ENCODE results near the gene ANTXR1. TPM values are rescaled to one million over a fixed set of nuclear protein-coding genes. Genes with fewer than 3 reads are reported as not detected.

Gene ANTXR1
- total RNA-seq, 1 donor from 2014 or later = 144 TPM

GRCh38 chr2:69168950-69169654 is 156.1 kb downstream of the ANTXR1 start:
- H3K27ac Mint-ChIP-seq = peak overlapping the region; percentile 2
- DNase-seq (ENCODE audit: low spot score in 2 of 2, unreplicated experiment in 2 of 2) = no peak

GRCh38 chr2:69169655-69170389 is 156.8 kb downstream of the ANTXR1 start:
- peak overlapping the region; percentile 47 for H3K27ac Mint-ChIP-seq
- peaks cover 31% of the 10 kb centered on the region for H3K4me1 Mint-ChIP-seq
- H3K9me3 Mint-ChIP-seq = no peaks in the 10 kb centered on the region
- peaks cover 28% of the 10 kb centered on the region for H3K36me3 Mint-ChIP-seq
- H3K27me3 Mint-ChIP-seq (ENCODE audit: low read depth) = no peaks in the 10 kb centered on the region
- no peak for DNase-seq (ENCODE audit: low spot score in 2 of 2, unreplicated experiment in 2 of 2)
- no peak for TF ChIP-seq CTCF (IDR thresholded peaks at IDR 0.05; ENCODE audit: unreplicated experiment)
- no peak overlapping the region for H3K4me3 Mint-ChIP-seq

More at GRCh38 chr2:69168950-69169654, 156.1 kb downstream of the ANTXR1 start:
- peaks cover 28% of the 10 kb centered on the region for H3K36me3 Mint-ChIP-seq
- H3K27me3 Mint-ChIP-seq (ENCODE audit: low read depth) = no peaks in the 10 kb centered on the region
- peaks cover 36% of the 10 kb centered on the region for H3K4me1 Mint-ChIP-seq
- H3K4me3 Mint-ChIP-seq = no peak overlapping the region
- no peaks in the 10 kb centered on the region for H3K9me3 Mint-ChIP-seq
- TF ChIP-seq CTCF (IDR thresholded peaks at IDR 0.05; ENCODE audit: unreplicated experiment) = no peak

- Mint-ChIP-seq H3K4me3 (no peak overlapping the region), H3K4me1 (peaks cover 33% of the 10 kb centered on the region), H3K27me3 (ENCODE audit: low read depth) (no peaks in the 10 kb centered on the region), H3K27ac (peak overlapping the region; percentile 56), H3K36me3 (peaks cover 24% of the 10 kb centered on the region), H3K9me3 (no peaks in the 10 kb centered on the region)
- TF ChIP-seq CTCF (IDR thresholded peaks at IDR 0.05; ENCODE audit: unreplicated experiment) = no peak
- DNase-seq (ENCODE audit: low spot score in 2 of 2, unreplicated experiment in 2 of 2) = no peak
These were observed 157.7 kb downstream of the ANTXR1 start for GRCh38 chr2:69170661-69171060.

GRCh38 chr2:69171116-69171896 is 158.3 kb downstream of the ANTXR1 start:
- Mint-ChIP-seq H3K9me3 (no peaks in the 10 kb centered on the region), H3K4me1 (peaks cover 39% of the 10 kb centered on the region), H3K4me3 (no peak overlapping the region), H3K27ac (peak overlapping the region; percentile 84), H3K36me3 (peaks cover 19% of the 10 kb centered on the region), H3K27me3 (ENCODE audit: low read depth) (no peaks in the 10 kb centered on the region)
- DNase-seq (ENCODE audit: low spot score in 2 of 2, unreplicated experiment in 2 of 2) = no peak
- no peak for TF ChIP-seq CTCF (IDR thresholded peaks at IDR 0.05; ENCODE audit: unreplicated experiment)

- TF ChIP-seq CTCF (IDR thresholded peaks at IDR 0.05; ENCODE audit: unreplicated experiment) = no peak
- Mint-ChIP-seq H3K4me1 (peaks cover 46% of the 10 kb centered on the region), H3K4me3 (no peak overlapping the region), H3K36me3 (peaks cover 14% of the 10 kb centered on the region), H3K9me3 (no peaks in the 10 kb centered on the region), H3K27me3 (ENCODE audit: low read depth) (no peaks in the 10 kb centered on the region), H3K27ac (peak overlapping the region; percentile 84)
- DNase-seq (ENCODE audit: low spot score in 2 of 2, unreplicated experiment in 2 of 2) = no peak
These were observed 159.0 kb downstream of the ANTXR1 start for GRCh38 chr2:69171897-69172525.
